ENCODE results near the gene FCMR.

DNA sequence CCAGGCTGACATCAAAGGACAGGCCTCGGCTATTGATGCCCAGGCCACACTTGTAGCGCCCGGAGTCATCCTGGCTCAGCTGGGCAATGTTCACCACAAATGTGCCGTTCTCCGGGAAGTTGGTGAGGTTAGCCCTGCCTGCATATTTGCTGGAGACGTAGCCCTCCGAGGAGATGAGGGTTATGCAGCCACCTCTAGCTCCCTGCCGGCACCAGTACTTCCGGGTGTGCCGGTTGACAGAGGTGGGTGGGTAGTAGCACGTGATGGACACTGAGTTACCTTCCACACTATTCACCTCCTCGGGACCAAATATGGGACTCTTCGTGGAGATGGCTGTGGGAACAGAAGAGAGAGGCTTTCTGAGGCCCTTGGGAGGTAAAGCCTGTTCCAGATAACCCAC, 17.4 kb upstream of the FCMR start:
- TF ChIP-seq, protein P1, sequence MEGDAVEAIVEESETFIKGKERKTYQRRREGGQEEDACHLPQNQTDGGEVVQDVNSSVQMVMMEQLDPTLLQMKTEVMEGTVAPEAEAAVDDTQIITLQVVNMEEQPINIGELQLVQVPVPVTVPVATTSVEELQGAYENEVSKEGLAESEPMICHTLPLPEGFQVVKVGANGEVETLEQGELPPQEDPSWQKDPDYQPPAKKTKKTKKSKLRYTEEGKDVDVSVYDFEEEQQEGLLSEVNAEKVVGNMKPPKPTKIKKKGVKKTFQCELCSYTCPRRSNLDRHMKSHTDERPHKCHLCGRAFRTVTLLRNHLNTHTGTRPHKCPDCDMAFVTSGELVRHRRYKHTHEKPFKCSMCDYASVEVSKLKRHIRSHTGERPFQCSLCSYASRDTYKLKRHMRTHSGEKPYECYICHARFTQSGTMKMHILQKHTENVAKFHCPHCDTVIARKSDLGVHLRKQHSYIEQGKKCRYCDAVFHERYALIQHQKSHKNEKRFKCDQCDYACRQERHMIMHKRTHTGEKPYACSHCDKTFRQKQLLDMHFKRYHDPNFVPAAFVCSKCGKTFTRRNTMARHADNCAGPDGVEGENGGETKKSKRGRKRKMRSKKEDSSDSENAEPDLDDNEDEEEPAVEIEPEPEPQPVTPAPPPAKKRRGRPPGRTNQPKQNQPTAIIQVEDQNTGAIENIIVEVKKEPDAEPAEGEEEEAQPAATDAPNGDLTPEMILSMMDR (IDR thresholded peaks at IDR 0.05): no peak
- TF ChIP-seq EZH2 (IDR thresholded peaks at IDR 0.05; ENCODE audit: borderline replicate concordance, insufficient read depth, low read depth, low read length, poor library complexity, severe bottlenecking): no peak

All from B cell (primary cell).